HG02884 (cell line): ENCODE measurements around the gene RITA1.
"Not testable (repeated sequence)": the region's sequence is repeated elsewhere in the genome, so short reads cannot be mapped to it uniquely, and the experiment has no call there.

ENCODE experiments used
- ATAC-seq: cut with Tn5 transposase; IDR thresholded peaks from one replicate; pipeline ENCODE4 v1.9.1; 2021; ENCODE audit warnings: mild to moderate bottlenecking, moderate library complexity; ENCODE audit not compliant: unreplicated experiment

Gene RITA1

GRCh38 chr12:113201187-113202177 is 16.0 kb downstream of the RITA1 start:
- no peak for ATAC-seq

- ATAC-seq = no peak
Measured at GRCh38 chr12:113202300-113203075, 17.0 kb downstream of the RITA1 start.

DNA sequence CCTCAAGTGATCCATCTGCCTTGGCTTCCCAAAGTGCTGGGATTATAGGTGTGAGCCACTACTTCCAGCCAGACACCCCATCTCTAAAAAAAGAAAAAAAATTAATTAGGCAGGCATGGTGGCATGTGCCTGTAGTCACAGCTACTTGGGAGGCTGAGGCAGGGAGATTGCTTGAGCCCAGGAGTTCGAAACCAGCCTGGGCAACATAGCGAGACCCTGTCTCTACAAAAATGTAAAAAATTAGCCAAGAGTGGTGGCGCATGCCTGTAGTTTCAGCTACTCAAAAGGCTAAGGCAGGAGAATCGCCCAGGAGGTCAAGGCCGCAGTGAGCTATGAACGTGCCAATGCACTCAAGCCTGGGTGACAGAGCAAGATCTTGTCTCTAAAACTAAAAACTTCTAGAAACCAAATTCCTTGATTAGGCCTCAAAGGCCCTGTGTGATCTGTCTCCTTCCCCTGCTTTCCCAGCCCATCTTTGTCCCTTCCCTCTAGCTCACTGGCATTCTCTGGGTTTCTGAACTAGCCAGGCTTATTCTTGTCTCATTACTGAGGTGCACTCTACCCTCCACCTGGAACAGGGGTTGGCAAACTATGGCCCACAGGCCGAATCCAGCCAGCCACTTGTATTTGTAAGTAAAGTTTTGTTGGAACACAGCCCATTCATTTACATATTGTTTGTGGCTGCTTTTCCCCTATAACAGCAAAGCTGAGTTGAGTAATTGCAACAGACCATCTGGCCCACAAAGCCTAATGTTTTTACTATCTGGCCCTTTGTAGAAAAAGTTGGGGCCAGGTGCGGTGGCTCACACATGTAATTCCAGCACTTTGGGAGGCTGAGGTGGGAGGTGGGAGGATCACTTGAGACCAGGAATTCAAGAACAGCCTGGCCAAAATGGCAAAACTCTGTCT is 18.6 kb downstream of the RITA1 start:
- ATAC-seq = no peak

DNA sequence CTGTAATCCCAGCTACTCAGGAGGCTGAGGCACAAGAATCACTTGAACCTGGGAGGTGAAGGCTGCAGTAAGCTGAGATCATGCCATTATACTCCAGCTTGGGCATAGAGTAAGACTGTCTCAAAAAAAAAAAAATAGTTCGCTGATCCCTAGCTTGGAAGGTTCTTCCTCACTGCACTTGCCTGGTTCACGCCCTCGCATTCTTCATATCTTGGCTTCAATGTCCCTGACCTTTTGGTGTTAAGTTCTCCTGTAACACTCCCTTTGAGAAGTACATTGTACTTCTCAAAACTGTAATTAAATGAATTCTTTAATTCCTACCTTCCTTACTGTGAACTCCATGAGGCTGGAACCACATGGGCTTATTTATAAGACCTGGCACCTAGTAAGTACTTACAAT is 19.3 kb downstream of the RITA1 start:
- no peak for ATAC-seq

DNA sequence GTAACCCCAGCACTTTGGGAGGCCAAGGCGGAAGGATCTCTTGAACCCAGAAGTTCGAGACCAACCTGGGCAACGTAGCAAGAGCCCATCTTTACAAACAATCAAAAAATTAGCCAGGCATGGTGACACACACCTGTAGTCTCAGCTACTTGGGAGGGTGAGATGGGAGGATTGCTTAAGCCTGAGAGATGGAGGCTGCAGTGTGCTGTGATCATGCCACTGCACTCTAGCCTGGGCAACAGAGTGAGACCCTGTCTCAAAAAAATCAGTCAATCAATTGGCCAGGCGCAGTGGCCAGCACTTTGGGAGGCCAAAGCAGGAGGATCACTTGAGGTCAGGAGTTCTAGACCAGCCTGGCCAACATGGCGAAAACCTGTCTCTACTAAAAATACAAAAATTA is 21.3 kb downstream of the RITA1 start:
- ATAC-seq = not testable (repeated sequence)

DNA sequence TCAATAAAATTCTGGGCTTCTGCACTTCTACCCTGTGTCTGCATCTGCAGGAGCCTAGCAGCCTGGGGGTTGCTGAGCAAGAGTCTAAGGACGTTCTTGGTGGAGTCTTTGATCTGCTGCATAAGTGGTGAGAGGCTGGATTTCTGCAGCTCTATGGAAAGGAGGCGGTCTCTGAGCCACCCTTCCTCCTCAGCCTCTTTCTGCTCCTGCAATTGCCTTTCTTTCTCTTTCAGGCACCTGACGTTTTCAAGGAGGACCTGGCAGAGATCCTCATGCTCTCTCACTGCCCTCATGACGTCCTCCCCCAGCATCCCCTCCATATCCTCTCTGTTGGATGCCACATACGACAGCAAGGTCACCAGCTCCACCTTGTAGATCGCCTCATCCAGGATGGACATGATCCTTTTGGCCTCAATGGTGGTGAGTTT is 22.1 kb downstream of the RITA1 start:
- ATAC-seq = no peak

GRCh38 chr12:113208041-113208934 is 22.8 kb downstream of the RITA1 start:
- peak; percentile 78 for ATAC-seq

GRCh38 chr12:113211160-113211559 is 25.6 kb downstream of the RITA1 start:
- ATAC-seq = no peak

DNA sequence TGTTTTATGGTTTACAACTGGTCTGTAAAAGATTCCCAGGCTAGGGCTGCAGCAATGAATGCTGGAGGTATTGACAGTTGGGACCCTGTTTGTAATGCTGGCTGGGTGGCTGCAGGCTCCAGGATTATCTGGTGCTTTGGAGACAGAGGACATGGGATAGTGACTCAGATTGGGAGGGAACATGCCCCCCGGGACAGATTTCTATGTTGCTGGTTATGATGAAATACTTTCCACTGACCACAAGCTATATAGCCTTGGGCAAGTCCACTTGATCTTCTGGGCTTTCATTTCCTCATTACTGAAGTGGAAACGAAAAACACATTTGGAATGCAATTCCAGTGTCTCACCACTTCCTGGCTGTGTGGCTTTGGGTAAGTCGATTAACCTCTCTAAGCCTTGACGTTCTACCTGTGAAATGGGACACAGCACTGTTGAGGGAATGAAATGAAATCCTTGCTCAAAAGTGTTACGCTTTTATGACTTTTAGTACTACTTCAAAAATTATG is 29.4 kb downstream of the RITA1 start:
- ATAC-seq = peak; percentile 60

GRCh38 chr12:113216027-113216426 is 30.5 kb downstream of the RITA1 start:
- no peak for ATAC-seq

- ATAC-seq = no peak
Measured at GRCh38 chr12:113220593-113221180, 35.2 kb downstream of the RITA1 start.

GRCh38 chr12:113221181-113221996 is 35.9 kb downstream of the RITA1 start, which contains the start of gene TPCN1:
TSS of gene TPCN1 (plus strand) at chr12:113221464. CDS start at chr12:113226853, 5,389 bp downstream.
- ATAC-seq = peak; percentile 83

DNA sequence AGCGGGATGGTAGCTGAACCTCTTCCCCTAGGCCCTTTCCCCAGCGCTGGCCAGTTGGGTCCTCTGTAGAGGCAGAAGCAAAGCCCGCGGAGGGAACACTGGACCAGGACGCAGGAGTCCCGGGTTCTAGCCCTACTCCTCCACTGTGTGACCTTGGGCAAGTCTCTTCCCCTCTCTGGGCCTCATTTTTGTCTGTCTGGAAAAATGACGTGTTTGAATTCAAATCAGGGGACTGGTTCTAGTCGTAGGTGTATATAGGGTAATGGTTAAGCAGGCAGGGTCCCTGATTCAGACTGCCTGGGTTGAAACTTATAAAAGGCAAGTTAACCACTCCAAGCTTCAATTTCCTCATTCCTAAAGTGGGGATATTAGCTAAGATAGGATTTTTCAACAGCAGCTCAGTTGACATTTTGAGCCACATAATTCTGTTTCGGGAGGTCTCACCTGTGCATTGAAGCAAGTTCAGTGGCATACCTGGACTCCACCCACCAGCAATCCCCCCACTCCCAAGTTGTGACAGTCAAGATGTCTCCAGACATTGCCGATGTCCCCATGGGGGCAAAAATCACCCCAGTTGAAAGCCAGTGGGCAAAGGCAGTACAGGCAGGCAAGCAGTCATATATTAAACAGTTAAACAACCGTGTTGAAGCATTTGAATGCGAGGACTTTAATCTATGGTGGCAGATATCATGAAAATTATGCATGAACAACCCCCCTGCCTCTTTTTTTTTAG is 36.6 kb downstream of the RITA1 start:
- no peak for ATAC-seq

GRCh38 chr12:113222730-113223531 is 37.4 kb downstream of the RITA1 start:
- ATAC-seq = no peak

DNA sequence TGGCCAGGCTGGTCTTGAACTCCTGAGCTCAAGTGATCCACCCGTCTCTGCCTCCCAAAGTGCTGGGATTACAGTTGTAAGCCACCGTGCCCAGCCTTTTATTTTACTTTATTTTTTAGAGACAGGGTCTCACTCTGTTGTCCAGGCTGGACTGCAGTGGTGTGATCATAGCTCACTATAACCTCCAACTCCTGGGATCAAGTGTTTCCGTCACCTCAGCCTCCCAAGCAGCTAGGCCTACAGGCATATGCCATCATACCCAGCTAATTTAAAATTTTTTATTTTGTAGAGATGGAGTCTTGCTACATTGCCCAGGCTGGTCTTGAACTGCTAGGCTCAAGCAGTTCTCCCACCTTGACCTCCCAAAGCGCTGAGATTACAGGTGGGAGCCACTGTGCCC is 39.4 kb downstream of the RITA1 start:
- ATAC-seq = no peak

- ATAC-seq = no peak
Measured at GRCh38 chr12:113226696-113227568, 41.4 kb downstream of the RITA1 start.
